HG03196 (cell line): ENCODE data around the gene CEPT1.
"Not testable (repeated sequence)": the region's sequence is repeated elsewhere in the genome, so short reads cannot be mapped to it uniquely, and the experiment has no call there.

Experiments
- ATAC-seq: cut with Tn5 transposase; IDR thresholded peaks from one replicate; pipeline ENCODE4 v1.9.1; 2021; ENCODE audit not compliant: unreplicated experiment

Gene CEPT1

DNA sequence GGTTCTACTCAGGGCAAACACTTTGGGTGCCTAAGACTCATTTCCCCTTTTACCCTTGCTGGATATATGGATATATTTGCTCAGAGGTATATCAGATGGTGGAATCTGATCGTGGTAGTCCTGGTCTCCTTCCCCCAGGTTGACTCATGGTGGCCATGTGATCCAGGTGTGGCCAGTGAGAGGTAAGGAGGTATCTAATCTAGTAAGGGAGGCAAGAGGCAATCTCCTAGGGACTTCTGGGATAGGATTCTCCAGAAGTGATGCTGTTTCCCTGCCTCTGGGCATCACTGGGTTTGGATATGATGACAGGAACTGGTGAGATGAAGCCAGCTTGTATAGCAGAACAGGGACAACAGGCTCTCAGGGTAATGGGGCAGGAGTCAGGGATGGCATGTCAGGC, 68.9 kb downstream of the CEPT1 start:
- no peak for ATAC-seq

- no peak for ATAC-seq
These were observed 69.6 kb downstream of the CEPT1 start for GRCh38 chr1:111209622-111210021.

GRCh38 chr1:111211921-111212320, 71.9 kb downstream of the CEPT1 start:
- no peak for ATAC-seq

DNA sequence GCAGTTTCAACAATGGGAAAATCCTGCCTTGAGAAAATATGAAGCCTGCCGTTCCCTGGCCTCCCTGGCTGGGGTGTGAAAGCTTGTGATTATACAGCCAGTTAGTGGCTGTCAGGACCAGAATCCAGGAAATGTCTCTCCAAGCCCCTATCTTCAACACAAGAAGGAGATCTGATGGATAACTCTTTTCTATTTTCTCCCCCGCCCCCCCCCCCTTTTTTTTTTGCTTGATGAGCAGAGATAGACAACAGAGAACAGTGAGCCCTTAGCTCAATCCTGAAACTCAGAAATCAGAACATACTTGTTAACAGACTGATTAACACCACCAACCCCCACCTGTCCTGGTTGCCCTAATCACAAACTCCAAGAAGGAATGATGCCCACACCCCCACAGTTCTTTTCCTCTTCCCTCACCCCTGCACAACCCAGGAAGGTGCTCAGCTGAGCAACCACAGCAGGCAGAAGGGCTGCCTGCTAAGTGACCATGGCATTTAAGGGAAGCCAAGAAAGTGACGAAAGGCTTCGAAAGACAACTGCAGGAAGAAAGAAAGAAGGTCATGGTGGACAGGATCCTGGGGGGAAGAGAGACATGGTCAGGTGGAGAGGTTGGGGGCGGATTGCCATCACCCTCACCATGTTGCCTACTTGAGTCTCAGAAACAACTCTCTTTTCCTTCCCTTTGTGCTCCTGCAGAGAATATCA, 72.8 kb downstream of the CEPT1 start:
- no peak for ATAC-seq

DNA sequence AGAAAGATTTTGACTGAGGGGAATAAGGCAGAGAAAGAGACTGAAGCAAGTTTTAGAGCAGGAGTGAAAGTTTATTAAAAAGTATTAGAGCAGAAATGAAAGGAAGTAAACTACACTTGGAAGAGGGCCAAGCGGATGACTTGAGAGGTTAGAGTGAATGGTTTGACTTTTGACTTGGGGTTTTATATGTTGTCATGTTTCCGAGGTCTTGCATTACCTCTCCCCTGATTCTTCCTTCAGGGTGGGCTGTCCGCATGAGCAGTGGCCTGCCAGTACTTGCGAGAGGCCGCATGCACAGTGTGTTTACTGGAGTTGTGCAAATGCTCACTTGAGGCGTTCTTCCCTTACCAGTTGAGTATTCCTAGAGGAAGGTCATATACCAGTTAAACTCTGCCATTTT, 73.4 kb downstream of the CEPT1 start:
- no peak for ATAC-seq

DNA sequence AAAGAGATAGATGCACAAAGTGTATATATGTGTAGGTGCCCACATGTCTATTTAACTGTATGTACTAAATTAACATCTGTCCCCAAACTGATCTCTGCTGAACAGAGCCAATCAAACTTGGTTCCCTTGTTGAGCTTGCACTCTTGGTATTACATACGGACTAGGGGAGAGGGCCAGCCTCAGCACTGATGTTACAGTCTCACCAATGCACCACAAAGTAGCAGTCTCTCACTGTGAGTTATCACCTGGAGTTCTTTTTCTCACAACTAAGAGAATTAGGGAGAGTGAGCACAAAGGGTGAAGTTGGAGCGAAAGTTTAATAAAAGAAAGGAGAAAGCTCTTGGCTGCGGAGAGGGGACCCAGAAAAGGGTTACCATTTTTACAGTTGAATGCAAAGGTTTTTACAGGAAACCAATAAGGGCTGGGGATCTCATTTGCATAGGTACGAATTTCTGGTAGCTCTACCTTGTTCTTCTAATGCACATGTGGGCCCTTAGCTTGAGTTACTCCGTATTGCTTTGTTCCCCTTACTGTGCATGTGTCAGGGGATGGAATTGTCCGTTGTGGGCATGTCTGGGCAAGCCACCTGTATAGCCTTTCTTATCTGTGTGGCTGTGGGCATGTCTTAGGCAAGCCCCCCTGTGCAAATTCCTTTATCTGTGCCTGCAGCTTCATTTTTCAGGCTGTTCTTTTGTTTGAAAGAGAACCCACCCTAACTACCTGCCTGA, 74.2 kb downstream of the CEPT1 start:
- ATAC-seq, result no peak

GRCh38 chr1:111214884-111215283, 74.9 kb downstream of the CEPT1 start:
- ATAC-seq, result no peak

DNA sequence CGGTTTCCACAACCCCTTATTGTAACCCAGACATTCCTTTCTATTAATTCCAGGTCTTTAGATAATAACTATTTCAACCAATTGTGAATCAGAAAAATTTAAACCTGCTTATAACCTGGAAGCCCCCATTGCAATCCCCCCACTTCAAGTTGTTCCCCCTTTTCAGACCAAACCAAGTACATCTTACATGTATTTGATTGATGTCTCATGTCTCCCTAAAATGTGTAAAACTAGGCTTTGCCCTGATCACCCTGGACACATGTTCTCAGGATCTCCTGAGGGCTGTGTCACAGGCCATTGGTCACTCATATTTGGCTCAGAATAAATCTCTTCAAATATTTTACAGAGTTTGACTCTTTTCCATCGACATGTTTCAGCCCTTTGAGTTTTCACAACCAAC, 75.3 kb downstream of the CEPT1 start:
- ATAC-seq, result not testable (repeated sequence)

- ATAC-seq, result no peak
These were observed 76.7 kb downstream of the CEPT1 start for GRCh38 chr1:111216751-111217150.

DNA sequence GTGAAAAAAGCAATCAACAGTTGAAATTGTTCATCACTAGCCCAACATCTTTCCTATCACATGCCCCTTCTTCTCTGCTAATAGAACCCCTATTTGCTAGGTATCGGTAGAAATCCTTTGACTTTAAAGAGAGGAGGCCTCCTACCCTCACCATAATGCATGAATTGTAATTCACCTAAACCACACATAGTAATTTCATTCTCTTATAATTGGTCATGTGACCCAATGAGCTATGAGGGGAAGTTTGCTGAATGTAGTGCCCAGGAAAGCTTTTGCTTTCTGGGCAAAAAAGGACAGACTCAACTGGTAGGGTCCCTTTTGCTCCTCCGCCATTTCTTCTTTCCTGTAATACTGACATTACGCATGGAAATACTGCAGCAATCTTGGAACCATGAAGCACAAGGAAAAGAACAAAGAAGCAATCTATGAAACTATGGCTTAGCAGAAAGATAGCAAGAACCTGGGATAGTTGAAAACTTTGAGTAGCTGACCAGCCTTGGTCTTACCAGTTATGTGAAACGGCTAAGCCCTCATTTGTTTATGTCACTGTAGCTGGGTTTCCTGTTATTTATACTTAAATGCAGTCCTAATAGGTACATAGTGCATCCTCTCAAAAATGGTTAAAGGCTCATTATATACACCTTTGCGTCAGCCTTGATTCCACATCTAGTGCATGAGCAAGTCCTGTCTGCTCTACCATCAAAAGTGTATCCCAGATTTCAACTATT, 77.3 kb downstream of the CEPT1 start:
- no peak for ATAC-seq

DNA sequence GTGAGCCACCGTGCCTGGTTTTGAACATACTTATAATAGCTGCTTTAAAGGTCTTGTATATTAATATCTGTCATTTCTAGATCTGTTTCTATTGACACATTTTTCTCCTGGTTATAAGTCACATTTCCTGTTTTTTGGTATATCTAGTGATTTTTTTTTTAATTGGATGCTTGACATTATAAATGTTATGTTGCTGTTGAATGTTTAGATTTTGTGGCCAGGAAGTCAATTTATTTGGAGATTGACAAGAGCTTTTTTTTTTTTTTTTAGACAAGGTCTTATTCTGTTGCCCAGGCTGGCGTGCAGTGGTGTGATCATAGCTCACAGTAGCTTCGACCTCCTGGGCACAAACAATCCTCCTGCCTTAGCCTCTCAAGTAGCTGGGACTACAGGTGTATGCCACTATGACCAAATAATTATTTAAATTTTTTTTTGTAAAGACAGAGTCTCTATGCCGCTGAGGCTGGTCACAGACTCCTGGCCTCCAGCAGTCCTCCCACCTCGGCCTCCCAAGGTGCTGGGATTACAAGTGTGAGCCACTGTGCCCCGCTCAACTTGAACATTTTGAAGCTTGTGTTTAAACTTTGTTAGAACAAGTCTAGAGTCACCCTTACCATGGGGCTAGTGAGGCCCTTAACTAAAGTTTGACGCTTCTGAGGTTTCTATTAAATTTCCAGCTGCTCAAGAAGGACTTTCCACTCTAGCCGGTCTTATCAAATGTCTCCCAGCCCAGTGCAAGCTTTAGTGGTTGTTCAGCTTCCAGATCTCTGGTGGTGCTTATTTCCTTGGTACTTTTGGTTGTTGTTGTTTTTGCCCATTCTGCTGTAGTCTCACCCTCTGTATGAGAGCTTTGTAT, 78.9 kb downstream of the CEPT1 start:
- ATAC-seq, result no peak

DNA sequence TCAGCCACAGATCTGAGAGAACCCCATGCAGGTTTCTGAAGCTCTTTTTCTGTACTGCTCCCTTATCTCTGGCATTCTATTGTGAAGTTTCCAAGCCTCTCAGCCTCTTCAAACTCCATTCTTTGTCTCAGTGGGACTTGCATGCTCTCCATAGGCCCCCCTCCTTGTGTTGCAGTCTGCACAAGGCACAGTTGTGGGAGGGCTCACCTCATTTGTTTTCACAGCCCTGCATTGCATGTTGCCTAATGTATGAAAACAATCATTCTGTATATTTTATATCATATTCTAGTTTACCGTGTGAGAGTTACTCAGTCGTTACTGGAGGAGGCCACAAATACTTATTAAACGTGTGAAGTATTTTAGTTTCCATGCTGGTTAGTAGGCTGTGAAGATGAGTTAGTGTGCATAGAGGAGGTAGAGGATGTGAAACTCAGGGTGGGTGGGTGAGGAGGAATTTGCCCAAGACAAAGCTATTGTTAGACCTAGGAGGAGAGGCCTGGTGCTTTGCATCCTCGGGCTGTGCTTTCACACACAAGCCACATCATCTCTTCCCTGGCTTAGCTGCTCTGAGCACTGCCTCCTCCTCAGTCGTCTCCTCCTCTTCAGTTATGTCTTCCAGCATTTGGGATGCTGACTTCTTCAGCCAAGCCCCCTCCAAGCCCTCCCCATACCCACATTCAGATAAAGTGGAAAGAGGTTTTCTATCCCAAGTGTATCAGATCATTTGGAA, 79.7 kb downstream of the CEPT1 start:
- peak; percentile 32 for ATAC-seq

- no peak for ATAC-seq
These were observed 80.4 kb downstream of the CEPT1 start for GRCh38 chr1:111220302-111220890.

GRCh38 chr1:111221276-111221632, 81.2 kb downstream of the CEPT1 start:
- peak; percentile 0 for ATAC-seq

DNA sequence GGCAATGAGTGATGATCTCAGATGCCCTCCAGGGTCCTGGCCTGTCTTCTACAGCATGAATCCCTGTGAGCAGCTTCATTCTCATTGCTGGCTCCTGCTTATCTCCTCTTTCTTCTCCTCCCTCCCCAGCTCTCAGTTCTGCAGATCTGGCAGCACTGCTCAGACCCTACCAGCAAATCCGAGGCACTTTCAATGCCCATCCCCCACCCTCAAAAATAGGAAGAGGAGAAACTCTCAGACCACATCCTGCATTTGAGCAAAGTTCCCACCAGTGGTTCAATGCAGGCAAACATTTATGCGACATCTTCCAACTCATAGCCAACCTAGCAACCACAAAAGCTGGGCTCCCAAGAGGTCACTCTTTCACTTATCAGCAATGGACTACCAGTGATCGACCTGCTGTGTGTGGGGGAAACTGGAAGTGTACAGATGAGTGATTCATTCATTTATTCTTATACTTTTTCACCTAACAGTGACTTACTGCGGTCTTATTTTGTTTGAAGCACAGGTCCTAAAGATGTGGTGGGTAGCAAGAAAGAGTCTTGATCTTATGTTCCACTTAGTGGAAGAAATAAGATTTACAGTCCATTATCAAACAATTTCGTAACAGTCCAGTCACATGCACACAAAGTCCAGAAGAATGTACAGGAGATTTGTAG, 81.7 kb downstream of the CEPT1 start:
- peak; percentile 58 for ATAC-seq

GRCh38 chr1:111222308-111223125, 82.5 kb downstream of the CEPT1 start:
- ATAC-seq, result peak; percentile 1

DNA sequence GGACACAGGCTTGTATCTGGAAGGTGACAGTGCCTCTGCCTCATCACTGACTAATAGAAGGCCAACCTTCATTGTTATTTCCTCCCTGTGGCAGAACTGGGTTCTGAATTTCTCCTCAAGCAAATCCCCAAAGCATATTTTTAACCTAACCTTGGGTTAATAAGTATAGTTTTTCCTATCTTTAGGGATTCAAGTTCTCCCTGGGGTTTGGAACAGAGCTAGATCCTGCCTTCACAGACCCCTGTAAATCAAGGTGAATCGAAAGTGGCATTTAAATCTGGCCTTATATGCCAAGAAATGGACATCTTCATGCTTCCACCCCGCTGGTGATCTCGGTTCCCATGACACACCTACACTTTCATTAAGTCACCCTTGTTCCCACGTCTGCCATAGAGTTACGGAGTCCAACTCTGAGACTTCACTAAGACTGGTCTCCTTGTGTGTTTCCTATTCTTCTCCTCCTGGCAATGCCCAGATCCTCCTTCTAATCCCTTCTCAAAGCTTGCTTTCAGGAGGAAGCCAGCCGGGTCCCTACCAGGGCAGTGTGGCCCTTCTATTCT, 83.2 kb downstream of the CEPT1 start:
- ATAC-seq, result no peak

DNA sequence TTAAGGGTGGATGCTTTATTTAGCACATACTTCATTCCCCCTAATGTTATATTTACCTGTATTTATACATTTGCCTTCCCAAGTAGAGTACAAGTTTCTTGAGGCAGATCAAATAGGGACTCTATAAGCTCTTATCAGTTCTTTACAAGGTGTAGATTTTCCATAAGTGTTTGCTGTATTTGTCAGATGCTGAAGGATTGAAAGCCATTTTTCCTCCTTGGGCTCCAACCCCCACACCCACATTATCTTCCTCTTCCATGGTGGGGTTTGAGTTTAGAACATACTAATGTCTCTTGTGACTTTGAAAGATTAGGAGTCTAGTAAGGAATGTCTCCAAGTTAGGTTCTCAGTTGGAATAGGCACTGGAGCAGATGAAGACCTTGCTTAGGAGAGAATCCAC, 85.1 kb downstream of the CEPT1 start:
- ATAC-seq, result no peak
